NT2/D1 (cell line): ENCODE data around the gene IL34.

Experiments used
- DNase-seq: peaks from one replicate; pipeline ENCODE4 v3.0.0-alpha.2; 2011; ENCODE audit warnings: low read depth, low spot score
- H3K27me3 ChIP-seq: 2 replicates; pipeline ENCODE4 v1.6.0; 2011; ENCODE audit warnings: mild to moderate bottlenecking; ENCODE audit not compliant: insufficient read length, insufficient read depth
- H3K36me3 ChIP-seq: 2 replicates; pipeline ENCODE4 v1.6.1; 2011; ENCODE audit warnings: mild to moderate bottlenecking, low read length, mixed read lengths; ENCODE audit not compliant: insufficient read depth, insufficient read length
- H3K4me1 ChIP-seq: 2 replicates; pipeline ENCODE4 v1.5.1; 2011; ENCODE audit not compliant: insufficient read depth, insufficient read length
- H3K4me3 ChIP-seq: 2 replicates; pipeline ENCODE4 v1.5.1; 2011; ENCODE audit warnings: low read depth; ENCODE audit not compliant: insufficient read length
- H3K9ac ChIP-seq: 2 replicates; pipeline ENCODE4 v1.6.0; 2011; ENCODE audit warnings: low read depth; ENCODE audit not compliant: insufficient read length
- H3K9me3 ChIP-seq: 2 replicates; pipeline ENCODE4 v1.5.1; 2011; ENCODE audit warnings: mild to moderate bottlenecking, low read length; ENCODE audit not compliant: insufficient read depth
- SUZ12 ChIP-seq: IDR thresholded peaks from 2 replicates; pipeline ENCODE4 v1.6.1; 2011; ENCODE audit not compliant: insufficient read length, insufficient read depth; ENCODE audit errors: extremely low read depth
- YY1 ChIP-seq: IDR thresholded peaks from 2 replicates; pipeline ENCODE4 v1.6.1; 2011; ENCODE audit not compliant: insufficient read length, insufficient read depth
- ZNF274 ChIP-seq: IDR thresholded peaks from 2 replicates; pipeline ENCODE4 v1.6.1; 2011; ENCODE audit warnings: mild to moderate bottlenecking, low read depth, low read length

IL34 gene

GRCh38 chr16:70604407-70605282, 41.7 kb upstream of the IL34 start:
- H3K9ac ChIP-seq, result no peak overlapping the region
- H3K36me3 ChIP-seq, result no peaks in the 10 kb centered on the region
- TF ChIP-seq YY1, result no peak
- no peak for TF ChIP-seq SUZ12
- no peak for TF ChIP-seq ZNF274
- peaks cover 4% of the 10 kb centered on the region for H3K4me1 ChIP-seq
- no peak overlapping the region for H3K4me3 ChIP-seq
- no peak for DNase-seq
- peaks cover 6% of the 10 kb centered on the region for H3K27me3 ChIP-seq
- no peaks in the 10 kb centered on the region for H3K9me3 ChIP-seq

GRCh38 chr16:70605283-70605657, 41.1 kb upstream of the IL34 start:
- Histone ChIP-seq H3K9me3 (no peaks in the 10 kb centered on the region), H3K36me3 (no peaks in the 10 kb centered on the region), H3K4me3 (no peak overlapping the region), H3K9ac (no peak overlapping the region), H3K4me1 (peaks cover 4% of the 10 kb centered on the region), H3K27me3 (peaks cover 3% of the 10 kb centered on the region)
- no peak for DNase-seq
- TF ChIP-seq YY1 (no peak), ZNF274 (no peak), SUZ12 (no peak)

DNA sequence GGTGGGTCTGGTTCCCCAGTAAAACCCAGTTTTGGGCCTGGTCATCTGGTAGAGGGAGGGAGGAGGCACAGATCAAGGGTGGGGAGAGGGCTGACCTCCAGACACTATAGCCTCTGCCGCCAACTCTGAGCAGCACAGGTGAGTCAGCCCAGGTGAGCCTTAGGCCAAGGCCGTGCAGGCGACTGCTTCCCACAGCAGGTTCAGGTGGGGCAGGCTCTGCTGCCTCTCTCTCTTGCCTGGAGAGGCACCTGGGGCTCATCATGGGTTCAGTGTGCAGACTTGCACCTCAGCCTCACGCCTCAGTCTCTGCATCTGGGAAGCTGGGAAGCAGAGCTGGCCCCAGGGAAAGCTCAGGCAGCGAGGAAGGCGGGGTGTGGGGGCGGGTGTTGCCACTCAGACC, 37.8 kb upstream of the IL34 start:
- DNase-seq, result no peak
- peaks cover 5% of the 10 kb centered on the region for H3K36me3 ChIP-seq
- H3K4me1 ChIP-seq, result no peaks in the 10 kb centered on the region
- no peaks in the 10 kb centered on the region for H3K9me3 ChIP-seq
- H3K9ac ChIP-seq, result no peak overlapping the region
- no peak overlapping the region for H3K4me3 ChIP-seq
- H3K27me3 ChIP-seq, result no peaks in the 10 kb centered on the region
- TF ChIP-seq SUZ12 (no peak), YY1 (no peak), ZNF274 (no peak)

- no peaks in the 10 kb centered on the region for H3K27me3 ChIP-seq
- TF ChIP-seq SUZ12 (no peak), ZNF274 (no peak), YY1 (no peak)
- H3K36me3 ChIP-seq, result peaks cover 5% of the 10 kb centered on the region
- DNase-seq, result no peak
- no peaks in the 10 kb centered on the region for H3K4me1 ChIP-seq
- H3K4me3 ChIP-seq, result no peak overlapping the region
- no peaks in the 10 kb centered on the region for H3K9me3 ChIP-seq
- H3K9ac ChIP-seq, result no peak overlapping the region
Observed at GRCh38 chr16:70610273-70611223, 35.8 kb upstream of the IL34 start.

DNA sequence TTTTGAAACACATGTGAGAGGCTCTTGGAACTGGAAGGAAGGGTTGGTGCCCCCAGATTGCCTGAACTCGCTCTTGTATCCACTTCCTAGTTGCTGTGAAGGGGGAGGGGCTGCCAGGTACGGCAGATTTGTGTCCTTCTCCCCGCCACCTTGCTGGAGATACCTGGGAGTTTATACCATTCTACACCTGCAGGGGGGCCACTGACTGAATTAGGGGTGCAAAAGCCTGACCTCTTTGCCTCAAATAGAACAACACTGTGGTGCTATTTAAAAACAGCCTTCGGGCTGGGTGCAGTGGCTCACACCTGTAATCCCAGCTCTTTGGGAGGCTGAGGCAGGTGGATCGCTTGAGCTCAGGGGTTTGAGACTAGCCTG, 35.1 kb upstream of the IL34 start:
- TF ChIP-seq ZNF274 (no peak), YY1 (no peak), SUZ12 (no peak)
- no peaks in the 10 kb centered on the region for H3K4me1 ChIP-seq
- H3K9me3 ChIP-seq, result no peaks in the 10 kb centered on the region
- H3K9ac ChIP-seq, result no peak overlapping the region
- H3K4me3 ChIP-seq, result no peak overlapping the region
- no peak for DNase-seq
- no peaks in the 10 kb centered on the region for H3K27me3 ChIP-seq
- H3K36me3 ChIP-seq, result peaks cover 5% of the 10 kb centered on the region

GRCh38 chr16:70611785-70612303, 34.5 kb upstream of the IL34 start:
- Histone ChIP-seq H3K36me3 (peaks cover 5% of the 10 kb centered on the region), H3K9me3 (no peaks in the 10 kb centered on the region), H3K27me3 (no peaks in the 10 kb centered on the region), H3K4me3 (no peak overlapping the region), H3K4me1 (no peaks in the 10 kb centered on the region), H3K9ac (no peak overlapping the region)
- no peak for TF ChIP-seq ZNF274
- no peak for TF ChIP-seq SUZ12
- no peak for DNase-seq

- Histone ChIP-seq H3K36me3 (peaks cover 5% of the 10 kb centered on the region), H3K4me1 (no peaks in the 10 kb centered on the region), H3K27me3 (no peaks in the 10 kb centered on the region), H3K9ac (no peak overlapping the region), H3K9me3 (no peaks in the 10 kb centered on the region), H3K4me3 (no peak overlapping the region)
- no peak for TF ChIP-seq ZNF274
- TF ChIP-seq SUZ12, result no peak
- TF ChIP-seq YY1, result no peak
- DNase-seq, result no peak
Observed at GRCh38 chr16:70612931-70613330, 33.4 kb upstream of the IL34 start.
